H9 (cell line): ENCODE results near the gene CDH4. TPM values are rescaled to one million over a fixed set of nuclear protein-coding genes. Genes with fewer than 3 reads are reported as not detected.

Experiments used
- DNase-seq: peaks from one replicate; pipeline ENCODE4 v3.0.0-alpha.2; 2017
- H2AFZ ChIP-seq: one replicate; pipeline ENCODE4 v1.6.1; 2013; ENCODE audit warnings: mild to moderate bottlenecking, low read length, control low read depth, moderate library complexity
- H2AK5ac ChIP-seq: 2 replicates; pipeline ENCODE4 v1.6.1; 2013; ENCODE audit warnings: low read length, control low read depth, mixed read lengths; ENCODE audit not compliant: insufficient read length
- H2BK120ac ChIP-seq: one replicate; pipeline ENCODE4 v1.6.1; 2013; ENCODE audit warnings: low read depth, mild to moderate bottlenecking, low read length, control low read depth, inconsistent platforms; ENCODE audit not compliant: poor library complexity, severe bottlenecking
- H2BK12ac ChIP-seq: 2 replicates; pipeline ENCODE4 v1.6.1; 2013; ENCODE audit warnings: low read length, control low read depth, mixed read lengths, low read depth; ENCODE audit not compliant: insufficient read length
- H2BK15ac ChIP-seq: 2 replicates; pipeline ENCODE4 v1.6.1; 2013; ENCODE audit warnings: low read depth, low read length, control low read depth
- H2BK20ac ChIP-seq: one replicate; pipeline ENCODE4 v1.6.1; 2013; ENCODE audit warnings: low read depth, mild to moderate bottlenecking, low read length, control low read depth, inconsistent platforms; ENCODE audit not compliant: poor library complexity, severe bottlenecking
- H2BK5ac ChIP-seq: 2 replicates; pipeline ENCODE4 v1.6.1; 2013; ENCODE audit warnings: low read length, control low read depth, mixed read lengths; ENCODE audit not compliant: insufficient read length
- H3K14ac ChIP-seq: 2 replicates; pipeline ENCODE4 v1.6.1; 2013; ENCODE audit warnings: low read length, control low read depth; ENCODE audit not compliant: insufficient read depth
- H3K18ac ChIP-seq: 2 replicates; pipeline ENCODE4 v1.6.1; 2013; ENCODE audit warnings: low read depth, mild to moderate bottlenecking, mixed read lengths, low read length, control low read depth; ENCODE audit not compliant: insufficient read length
- H3K23ac ChIP-seq: 2 replicates; pipeline ENCODE4 v1.6.1; 2013; ENCODE audit warnings: low read length, control low read depth, mixed read lengths, low read depth; ENCODE audit not compliant: insufficient read length
- H3K23me2 ChIP-seq: 2 replicates; pipeline ENCODE4 v1.6.1; 2013; ENCODE audit warnings: low read depth, mild to moderate bottlenecking, mixed read lengths, low read length, control low read depth; ENCODE audit not compliant: insufficient read length, poor library complexity, severe bottlenecking
- H3K27ac ChIP-seq: 2 replicates; pipeline ENCODE4 v1.5.1; 2013; ENCODE audit warnings: low read length, control low read depth, mixed read lengths, low read depth; ENCODE audit not compliant: insufficient read length
- H3K27me3 ChIP-seq: 2 replicates; pipeline ENCODE4 v1.6.1; 2013; ENCODE audit warnings: low read length, control low read depth, inconsistent platforms; ENCODE audit not compliant: insufficient read depth
- H3K4ac ChIP-seq: 2 replicates; pipeline ENCODE4 v1.6.1; 2013; ENCODE audit warnings: low read depth, mild to moderate bottlenecking, control low read depth, inconsistent platforms, low read length, moderate library complexity
- H3K4me1 ChIP-seq: 2 replicates; pipeline ENCODE4 v1.6.1; 2013; ENCODE audit warnings: low read length, control low read depth, inconsistent platforms; ENCODE audit not compliant: insufficient read depth
- H3K4me2 ChIP-seq: 2 replicates; pipeline ENCODE4 v1.6.1; 2013; ENCODE audit warnings: low read length, control low read depth, mixed read lengths; ENCODE audit not compliant: insufficient read length, insufficient read depth
- H3K56ac ChIP-seq: 2 replicates; pipeline ENCODE4 v1.6.1; 2013; ENCODE audit warnings: low read depth, mild to moderate bottlenecking, mixed read lengths, low read length, control low read depth; ENCODE audit not compliant: insufficient read length
- H3K79me1 ChIP-seq: 2 replicates; pipeline ENCODE4 v1.6.1; 2013; ENCODE audit warnings: low read depth, mild to moderate bottlenecking, moderate library complexity, low read length, control low read depth, inconsistent platforms; ENCODE audit not compliant: insufficient read depth, poor library complexity, severe bottlenecking
- H3K79me2 ChIP-seq: 2 replicates; pipeline ENCODE4 v1.6.1; 2013; ENCODE audit warnings: low read length, control low read depth, inconsistent platforms; ENCODE audit not compliant: insufficient read depth
- H3K9ac ChIP-seq: 2 replicates; pipeline ENCODE4 v1.6.1; 2013; ENCODE audit warnings: low read length, control low read depth, mixed read lengths; ENCODE audit not compliant: insufficient read length; ENCODE audit errors: extremely low read depth
- H3K9me3 ChIP-seq: one replicate; pipeline ENCODE4 v1.6.1; 2013; ENCODE audit warnings: low read depth, low read length, inconsistent platforms; ENCODE audit not compliant: control insufficient read depth
- H3T11ph ChIP-seq: one replicate; pipeline ENCODE4 v1.6.1; 2013; ENCODE audit warnings: mild to moderate bottlenecking, low read length, control low read depth, inconsistent platforms
- H4K20me1 ChIP-seq: one replicate; pipeline ENCODE4 v1.6.1; 2013; ENCODE audit not compliant: control insufficient read depth, insufficient read length, insufficient read depth
- H4K5ac ChIP-seq: 2 replicates; pipeline ENCODE4 v1.6.1; 2013; ENCODE audit warnings: low read depth, mild to moderate bottlenecking, mixed read lengths, low read length, control low read depth; ENCODE audit not compliant: insufficient read length
- H4K8ac ChIP-seq: replicated peaks from 2 replicates; pipeline ENCODE4 v1.6.1; 2013; ENCODE audit warnings: low read length, control low read depth, mixed read lengths, low read depth; ENCODE audit not compliant: insufficient read length
- H4K91ac ChIP-seq: 2 replicates; pipeline ENCODE4 v1.6.1; 2013; ENCODE audit warnings: low read depth, mild to moderate bottlenecking, moderate library complexity, mixed read lengths, low read length, control low read depth; ENCODE audit not compliant: insufficient read length
- H3K27ac Mint-ChIP-seq, 3 experiments: 2 replicates in 2 of 3; 3 replicates in 1 of 3; pipeline ENCODE4 v1.8.0; 2020 to 2021; ENCODE audit warnings: mixed read lengths in 3 of 3, mild to moderate bottlenecking in 1 of 3, moderate library complexity in 1 of 3
- H3K27me3 Mint-ChIP-seq: 2 replicates; pipeline ENCODE4 v1.8.0; 2021; ENCODE audit warnings: low read depth, mild to moderate bottlenecking, moderate library complexity, mixed read lengths
- H3K36me3 Mint-ChIP-seq, 3 experiments: 2 replicates in 2 of 3; 3 replicates in 1 of 3; pipeline ENCODE4 v1.8.0; 2020 to 2021; ENCODE audit warnings: low read depth in 3 of 3, mixed read lengths in 3 of 3; ENCODE audit not compliant: insufficient read depth in 1 of 3
- H3K4me1 Mint-ChIP-seq, 2 experiments: 2 replicates each; pipeline ENCODE4 v1.8.0; 2020; ENCODE audit warnings: mixed read lengths in 2 of 2
- H3K4me3 Mint-ChIP-seq, 2 experiments: 2 replicates in 1 of 2; 3 replicates in 1 of 2; pipeline ENCODE4 v1.8.0; 2020 to 2021; ENCODE audit warnings: mild to moderate bottlenecking in 2 of 2, mixed read lengths in 2 of 2, moderate library complexity in 1 of 2
- H3K9me3 Mint-ChIP-seq, 2 experiments: 2 replicates in 1 of 2; 3 replicates in 1 of 2; pipeline ENCODE4 v1.8.0; 2020; ENCODE audit warnings: mild to moderate bottlenecking in 2 of 2, mixed read lengths in 2 of 2, moderate library complexity in 1 of 2
- CTCF ChIP-seq: fragments of 200-600 bp; sonication (generic); conservative IDR thresholded peaks from 3 replicates; pipeline ENCODE4 v1.8.0; 2021; ENCODE audit warnings: antibody characterized with exemption, mild to moderate bottlenecking
- WGBS: extraction: QIAGEN DNeasy Blood & Tissue Kit; methylation state at CpG from one replicate; pipeline ENCODE4 v1.1.7; 2013; ENCODE audit warnings: missing lambda C conversion rate, low lambda C conversion rate, mixed read lengths; ENCODE audit not compliant: insufficient read length; ENCODE audit errors: extremely low coverage; 5-methylcytosine and 5-hydroxymethylcytosine counted together
- total RNA-seq: library from RNA; stranded (reverse); gene quantifications from 2 replicates; pipeline ENCODE4 v1.2.1, GENCODE V29; 2021

CDH4 gene
- total RNA-seq, 1 experiment from 2014 or later = 3.0 TPM

- H2BK120ac ChIP-seq = no peak overlapping the region
- no peaks in the 10 kb centered on the region; a peak in 1 of 5 replicates for H3K9me3 Mint-ChIP-seq
- no peaks in the 10 kb centered on the region for H3K27me3 ChIP-seq
- no peak overlapping the region for H3T11ph ChIP-seq
- no peak overlapping the region for H3K18ac ChIP-seq
- no peak overlapping the region for H3K23ac ChIP-seq
- H4K20me1 ChIP-seq = no peaks in the 10 kb centered on the region
- H3K4ac ChIP-seq = no peak overlapping the region
- no peak overlapping the region for H2AFZ ChIP-seq
- no CpG with 5 or more reads among the region's 2 CpGs for WGBS
- no peak overlapping the region for H2BK15ac ChIP-seq
- H3K27ac ChIP-seq = no peak overlapping the region
- H3K27me3 Mint-ChIP-seq = peaks cover 5% of the 10 kb centered on the region
- H4K91ac ChIP-seq = no peak overlapping the region
- no peak overlapping the region for H3K4me2 ChIP-seq
- H3K56ac ChIP-seq = no peak overlapping the region
- no peaks in the 10 kb centered on the region for H3K79me1 ChIP-seq
- H3K23me2 ChIP-seq = no peaks in the 10 kb centered on the region
- H2AK5ac ChIP-seq = no peak overlapping the region
- no peak overlapping the region for H2BK5ac ChIP-seq
- no peak overlapping the region for H2BK20ac ChIP-seq
- peaks cover 7% of the 10 kb centered on the region; the same call in 1 of the 2 replicates for H3K4me1 ChIP-seq
- no peak for DNase-seq
- H4K5ac ChIP-seq = no peak overlapping the region
- 0 out of 7 replicates have a peak overlapping the region, but pooled peaks of 1 of the 3 experiments have one; percentile 31 for H3K27ac Mint-ChIP-seq
- peaks cover 27 to 30% of the 10 kb centered on the region in 2 experiments for H3K4me1 Mint-ChIP-seq
- no peak overlapping the region for H2BK12ac ChIP-seq
- no peak overlapping the region for H3K9ac ChIP-seq
- no peak overlapping the region; a peak in 1 of 5 replicates for H3K4me3 Mint-ChIP-seq
- no peak overlapping the region; the same call in 1 of the 2 replicates for H3K14ac ChIP-seq
- no peaks in the 10 kb centered on the region for H3K79me2 ChIP-seq
- no peaks in the 10 kb centered on the region; a peak in 1 of 7 replicates for H3K36me3 Mint-ChIP-seq
- TF ChIP-seq CTCF = no peak
- H4K8ac ChIP-seq = no peak overlapping the region
- no peaks in the 10 kb centered on the region for H3K9me3 ChIP-seq
Observed at GRCh38 chr20:61308477-61308774, 56.4 kb downstream of the CDH4 start.
